Pancreas (tissue), 10 donors: ENCODE measurements around the gene ZNF791. TPM values are rescaled to one million over a fixed set of nuclear protein-coding genes. Genes with fewer than 3 reads are reported as not detected.
A peak's percentile ranks its signal among the peaks of the same experiment; 100 is the strongest.

ENCODE experiments used
- ATAC-seq, 4 donors: fragments of 200-7000 bp; cut with Tn5 transposase; one replicate each; pipeline versions ENCODE4 v1.8.0 to v1.9.1; 2020; ENCODE audit warnings: mild to moderate bottlenecking in 4 of 4, moderate library complexity in 4 of 4
- DNase-seq, 6 donors: peaks; one replicate each; pipeline ENCODE4 v3.0.0-alpha.2; 2020
- FAIRE-seq: peaks from 2 replicates; lab custom pipeline; 2012; peaks lifted over from hg19 to GRCh38; lab: Jason Lieb, UNC
- H3K27ac ChIP-seq, 4 donors: fragments of 200-600 bp; sonication (generic); 1 replicate in 3 of 4; 2 replicates in 1 of 4; pipeline versions ENCODE4 v1.5.0 to v1.8.0; 2020
- H3K27me3 ChIP-seq, 4 donors: fragments of 200-600 bp; one replicate each; pipeline ENCODE4 v1.8.0; 2021
- H3K36me3 ChIP-seq, 3 donors: fragments of 200-600 bp; sonication (generic) in 1 of 3; one replicate each; pipeline versions ENCODE4 v1.5.0 to v1.8.0; 2020 to 2021
- H3K4me1 ChIP-seq, 3 donors: fragments of 200-600 bp; one replicate each; pipeline ENCODE4 v1.8.0; 2021
- H3K4me3 ChIP-seq, 4 donors: fragments of 200-600 bp; sonication (generic) in 2 of 4; one replicate each; pipeline versions ENCODE4 v1.5.0 to v1.8.0; 2020 to 2021
- H3K9me3 ChIP-seq, 4 donors: fragments of 200-600 bp; one replicate each; pipeline ENCODE4 v1.8.0; 2021
- CTCF ChIP-seq, 4 donors: fragments of 200-600 bp; sonication (generic) in 3 of 4; IDR thresholded peaks; one replicate each; pipeline versions ENCODE4 v1.5.0 to v1.8.0; 2021; ENCODE audit warnings: antibody characterized with exemption in 4 of 4
- WGBS, 2 donors: extraction: QIAGEN DNeasy Blood & Tissue Kit; methylation state at CpG; one replicate each; pipeline ENCODE4 v1.1.7; 2013; 5-methylcytosine and 5-hydroxymethylcytosine counted together
- intact Hi-C, 3 donors: fragments of 100-400 bp; cut with DNase I; formaldehyde crosslinking; loops; one replicate each; pipeline versions ENCODE4 v1.11.1 to v1.14.2; 2022
- polyA plus RNA-seq, 2 donors: library from polyadenylated mRNA; stranded (reverse); fragments of 200-250 nt; gene quantifications; one replicate each; pipeline ENCODE4 v1.2.3, GENCODE V29; 2013
- total RNA-seq, 6 donors: library from RNA; stranded (reverse); fragmentation: NEBNext Ultra II Directional in 4 of 6; extraction: Animal tissue kit (Norgen Biotek cat#: 25700) in 4 of 6; gene quantifications; one replicate each; pipeline versions ENCODE4 v1.2.1 to v1.2.4, GENCODE V29; 2021 to 2023
- donor health status: healthy with polysubstance abuse.
- donor health status: DM: no; HTN: no; CAD: no; lungs with moderate emphysema.
- donor health status: DM: no; HTN: no; CAD: no.
- donor health status: control.
- donor health status: control.
- donor health status: Bipolar disorder and iron deficiency.
- donor health status: DM: yes; HTN: yes; CAD: no.
- donor health status: DM: no; HTN: no; CAD: no.
- donor health status: DM: no; HTN: no; CAD: no.
- donor health status: DM: yes; HTN: yes; CAD: no.

The ZNF791 gene
- total and polyA plus RNA-seq, 8 donors: 6.1 to 16.7 (median 10.9) TPM

- intact Hi-C loops: no loop called here
- Histone ChIP-seq H3K9me3 (no peaks in the 10 kb centered on the region), H3K27me3 (no peaks in the 10 kb centered on the region), H3K4me1 (no peaks in the 10 kb centered on the region), H3K27ac (no peak overlapping the region), H3K36me3 (peaks cover 3 to 53% (median 36%) of the 10 kb centered on the region in 3 donors), H3K4me3 (no peak overlapping the region)
- TF ChIP-seq CTCF (IDR thresholded peaks at IDR 0.05): no peak
- DNase-seq (no peak), ATAC-seq (no peak), FAIRE-seq (no peak)
- 86 to 96% methylated on average over 8 of the region's 8 CpGs for WGBS, 2 donors
These were observed 16.2 kb downstream of the ZNF791 start for GRCh38 chr19:12626958-12627357.

GRCh38 chr19:12628040-12629022 is 17.6 kb downstream of the ZNF791 start:
- TF ChIP-seq CTCF (IDR thresholded peaks at IDR 0.05): no peak
- intact Hi-C loops: no loop called here

DNA sequence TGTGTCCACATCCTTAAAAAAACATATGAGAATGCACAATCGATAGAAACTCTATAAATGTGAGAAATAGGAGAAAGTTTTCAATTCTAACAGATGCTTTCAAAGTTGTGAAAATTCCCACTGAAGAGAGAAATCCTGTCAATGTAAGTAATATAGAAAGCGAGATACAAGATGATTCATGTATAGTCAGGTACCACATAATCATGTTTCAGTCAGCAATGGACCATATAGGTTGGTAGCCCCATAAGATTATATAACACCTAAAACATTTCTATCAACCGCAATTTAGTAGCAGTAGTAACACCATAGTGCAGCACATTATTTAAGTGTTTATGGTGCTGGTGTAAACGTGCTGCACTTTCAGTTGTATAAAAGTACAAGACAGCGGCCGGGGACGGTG is 18.5 kb downstream of the ZNF791 start:
- no peaks in the 10 kb centered on the region for H3K4me1 ChIP-seq
- DNase-seq (no peak), ATAC-seq (no peak), FAIRE-seq (no peak)
- no peak for TF ChIP-seq CTCF (IDR thresholded peaks at IDR 0.05)
- no peaks in the 10 kb centered on the region for H3K9me3 ChIP-seq
- H3K27ac ChIP-seq: no peak overlapping the region
- peaks cover 3 to 53% (median 36%) of the 10 kb centered on the region in 3 donors for H3K36me3 ChIP-seq
- intact Hi-C loops: no loop called here
- H3K4me3 ChIP-seq: no peak overlapping the region
- WGBS, 2 donors: 89 to 96% methylated on average over 7 of the region's 7 CpGs
- H3K27me3 ChIP-seq: no peaks in the 10 kb centered on the region

More at GRCh38 chr19:12628040-12629022, 17.6 kb downstream of the ZNF791 start:
- Histone ChIP-seq H3K4me3 (no peak overlapping the region), H3K9me3 (no peaks in the 10 kb centered on the region), H3K36me3 (peaks cover 3 to 53% (median 36%) of the 10 kb centered on the region in 3 donors), H3K27ac (no peak overlapping the region), H3K27me3 (no peaks in the 10 kb centered on the region), H3K4me1 (no peaks in the 10 kb centered on the region)
- no peak for DNase-seq
- WGBS, 2 donors: 98% methylated on average over 17 of the region's 17 CpGs
- no peak for ATAC-seq
- no peak for FAIRE-seq

- no peak for TF ChIP-seq CTCF (IDR thresholded peaks at IDR 0.05)
- Histone ChIP-seq H3K27me3 (no peaks in the 10 kb centered on the region), H3K36me3 (no peaks in the 10 kb centered on the region), H3K27ac (no peak overlapping the region), H3K4me3 (no peak overlapping the region), H3K9me3 (no peaks in the 10 kb centered on the region), H3K4me1 (no peaks in the 10 kb centered on the region)
- ATAC-seq (no peak), FAIRE-seq (no peak), DNase-seq (peak in 1 of 6 donors; percentile 30)
- intact Hi-C loops: no loop called here
- WGBS, 2 donors: 63 to 75% methylated on average over 13 of the region's 13 CpGs
These were observed 25.9 kb downstream of the ZNF791 start for GRCh38 chr19:12636631-12637030.
